ENCODE measurements around the gene SUSD1.

DNA sequence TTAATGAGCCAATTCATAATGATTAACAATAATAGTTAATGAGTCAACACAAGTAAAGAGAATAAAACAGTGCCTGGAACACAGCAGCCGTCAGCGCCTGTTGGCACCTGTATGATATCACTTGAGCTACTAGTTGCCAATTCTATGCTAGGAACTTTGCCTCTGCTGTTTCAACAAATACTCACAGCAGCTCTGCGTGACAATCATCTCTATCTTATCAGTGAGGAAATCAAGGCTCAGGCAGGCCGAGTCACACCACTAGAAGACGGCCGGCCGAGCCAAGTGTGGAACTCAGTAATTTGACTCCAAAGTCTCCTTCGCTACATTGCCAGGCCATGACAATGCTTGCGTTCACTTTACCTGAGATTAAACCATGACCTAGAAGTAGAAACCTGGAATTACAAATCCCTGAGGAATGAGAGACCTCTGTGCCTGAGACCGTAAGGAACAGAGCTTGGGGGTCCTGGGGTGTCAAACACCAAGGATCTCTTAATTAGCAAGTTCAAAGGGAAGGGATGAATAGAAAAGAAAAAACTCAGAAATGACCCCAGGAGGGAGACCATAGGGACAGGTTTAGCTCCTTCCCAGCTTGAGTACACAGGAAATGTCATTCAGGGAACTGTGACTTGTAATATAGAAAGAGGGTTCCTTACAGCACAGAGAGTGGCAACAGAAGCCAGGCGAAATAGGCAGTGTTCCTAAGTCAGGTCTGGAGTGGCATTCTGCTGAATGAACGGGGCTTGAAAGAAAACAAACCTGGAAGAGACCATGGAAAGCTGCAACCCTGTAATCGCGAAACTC, 109.1 kb downstream of the SUSD1 start:
- TF ChIP-seq CTCF (IDR thresholded peaks at IDR 0.05) (no peak), ZFX (IDR thresholded peaks at IDR 0.05; ENCODE audit: borderline replicate concordance) (no peak)
